Pancreas (tissue), 10 donors: ENCODE measurements around the gene LMBRD2. TPM values are rescaled to one million over a fixed set of nuclear protein-coding genes. Genes with fewer than 3 reads are reported as not detected.

Experiments
- ATAC-seq, 4 donors: fragments of 200-7000 bp; cut with Tn5 transposase; one replicate each; pipeline versions ENCODE4 v1.8.0 to v1.9.1; 2020; ENCODE audit warnings: mild to moderate bottlenecking in 4 of 4, moderate library complexity in 4 of 4
- DNase-seq, 6 donors: peaks; one replicate each; pipeline ENCODE4 v3.0.0-alpha.2; 2020
- FAIRE-seq: peaks from 2 replicates; lab custom pipeline; 2012; peaks lifted over from hg19 to GRCh38; lab: Jason Lieb, UNC
- H3K27ac ChIP-seq, 4 donors: fragments of 200-600 bp; sonication (generic); 1 replicate in 3 of 4; 2 replicates in 1 of 4; pipeline versions ENCODE4 v1.5.0 to v1.8.0; 2020
- H3K27me3 ChIP-seq, 4 donors: fragments of 200-600 bp; one replicate each; pipeline ENCODE4 v1.8.0; 2021
- H3K36me3 ChIP-seq, 3 donors: fragments of 200-600 bp; sonication (generic) in 1 of 3; one replicate each; pipeline versions ENCODE4 v1.5.0 to v1.8.0; 2020 to 2021
- H3K4me1 ChIP-seq, 3 donors: fragments of 200-600 bp; one replicate each; pipeline ENCODE4 v1.8.0; 2021
- H3K4me3 ChIP-seq, 4 donors: fragments of 200-600 bp; sonication (generic) in 2 of 4; one replicate each; pipeline versions ENCODE4 v1.5.0 to v1.8.0; 2020 to 2021
- H3K9me3 ChIP-seq, 4 donors: fragments of 200-600 bp; one replicate each; pipeline ENCODE4 v1.8.0; 2021
- WGBS, 2 donors: extraction: QIAGEN DNeasy Blood & Tissue Kit; methylation state at CpG; one replicate each; pipeline ENCODE4 v1.1.7; 2013; 5-methylcytosine and 5-hydroxymethylcytosine counted together
- intact Hi-C, 3 donors: fragments of 100-400 bp; cut with DNase I; formaldehyde crosslinking; loops; one replicate each; pipeline versions ENCODE4 v1.11.1 to v1.14.2; 2022
- polyA plus RNA-seq, 2 donors: library from polyadenylated mRNA; stranded (reverse); fragments of 200-250 nt; gene quantifications; one replicate each; pipeline ENCODE4 v1.2.3, GENCODE V29; 2013
- total RNA-seq, 6 donors: library from RNA; stranded (reverse); fragmentation: NEBNext Ultra II Directional in 4 of 6; extraction: Animal tissue kit (Norgen Biotek cat#: 25700) in 4 of 6; gene quantifications; one replicate each; pipeline versions ENCODE4 v1.2.1 to v1.2.4, GENCODE V29; 2021 to 2023
- TF ChIP-seq, protein P1 (sequence below), 4 donors: fragments of 200-600 bp; sonication (generic) in 3 of 4; IDR thresholded peaks; one replicate each; pipeline versions ENCODE4 v1.5.0 to v1.8.0; 2021; ENCODE audit warnings: antibody characterized with exemption in 4 of 4
- donor health status: healthy with polysubstance abuse.
- donor health status: DM: no; HTN: no; CAD: no; lungs with moderate emphysema.
- donor health status: DM: no; HTN: no; CAD: no.
- donor health status: control.
- donor health status: control.
- donor health status: Bipolar disorder and iron deficiency.
- donor health status: DM: yes; HTN: yes; CAD: no.
- donor health status: DM: no; HTN: no; CAD: no.
- donor health status: DM: no; HTN: no; CAD: no.
- donor health status: DM: yes; HTN: yes; CAD: no.

LMBRD2 gene
- total and polyA plus RNA-seq, 8 donors, result 1.0 to 8.3 (median 6.1) TPM

DNA sequence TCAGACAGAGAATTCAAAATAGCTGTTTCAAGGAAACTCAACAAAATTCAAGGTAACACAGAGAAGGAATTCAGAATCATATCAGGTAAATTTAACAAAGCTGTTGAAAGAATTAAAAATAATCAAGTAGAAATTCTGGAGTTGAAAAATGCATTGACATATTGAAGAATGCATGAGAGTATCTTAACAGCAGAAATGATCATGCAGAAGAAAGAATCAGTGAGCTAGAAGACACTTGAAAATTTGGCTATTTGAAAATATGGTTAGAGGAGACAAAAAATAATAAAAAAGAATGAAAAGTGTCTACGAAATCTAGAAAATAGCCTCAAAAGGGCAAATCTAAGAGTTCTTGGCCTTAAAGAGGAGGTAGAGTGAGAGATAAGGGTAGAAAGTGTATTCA, 22.9 kb downstream of the LMBRD2 start:
- Histone ChIP-seq H3K27ac (no peak overlapping the region), H3K27me3 (no peaks in the 10 kb centered on the region), H3K9me3 (no peaks in the 10 kb centered on the region), H3K36me3 (peaks cover 0 to 7% (median 0%) of the 10 kb centered on the region in 3 donors), H3K4me3 (no peak overlapping the region), H3K4me1 (no peaks in the 10 kb centered on the region)
- ATAC-seq (no peak), DNase-seq (no peak), FAIRE-seq (no peak)
- WGBS, 2 donors, result 95 to 100% methylated on average over 1 of the region's 1 CpG
- TF ChIP-seq, protein P1, sequence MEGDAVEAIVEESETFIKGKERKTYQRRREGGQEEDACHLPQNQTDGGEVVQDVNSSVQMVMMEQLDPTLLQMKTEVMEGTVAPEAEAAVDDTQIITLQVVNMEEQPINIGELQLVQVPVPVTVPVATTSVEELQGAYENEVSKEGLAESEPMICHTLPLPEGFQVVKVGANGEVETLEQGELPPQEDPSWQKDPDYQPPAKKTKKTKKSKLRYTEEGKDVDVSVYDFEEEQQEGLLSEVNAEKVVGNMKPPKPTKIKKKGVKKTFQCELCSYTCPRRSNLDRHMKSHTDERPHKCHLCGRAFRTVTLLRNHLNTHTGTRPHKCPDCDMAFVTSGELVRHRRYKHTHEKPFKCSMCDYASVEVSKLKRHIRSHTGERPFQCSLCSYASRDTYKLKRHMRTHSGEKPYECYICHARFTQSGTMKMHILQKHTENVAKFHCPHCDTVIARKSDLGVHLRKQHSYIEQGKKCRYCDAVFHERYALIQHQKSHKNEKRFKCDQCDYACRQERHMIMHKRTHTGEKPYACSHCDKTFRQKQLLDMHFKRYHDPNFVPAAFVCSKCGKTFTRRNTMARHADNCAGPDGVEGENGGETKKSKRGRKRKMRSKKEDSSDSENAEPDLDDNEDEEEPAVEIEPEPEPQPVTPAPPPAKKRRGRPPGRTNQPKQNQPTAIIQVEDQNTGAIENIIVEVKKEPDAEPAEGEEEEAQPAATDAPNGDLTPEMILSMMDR (IDR thresholded peaks at IDR 0.05), result no peak
- intact Hi-C loops, result no loop called here

DNA sequence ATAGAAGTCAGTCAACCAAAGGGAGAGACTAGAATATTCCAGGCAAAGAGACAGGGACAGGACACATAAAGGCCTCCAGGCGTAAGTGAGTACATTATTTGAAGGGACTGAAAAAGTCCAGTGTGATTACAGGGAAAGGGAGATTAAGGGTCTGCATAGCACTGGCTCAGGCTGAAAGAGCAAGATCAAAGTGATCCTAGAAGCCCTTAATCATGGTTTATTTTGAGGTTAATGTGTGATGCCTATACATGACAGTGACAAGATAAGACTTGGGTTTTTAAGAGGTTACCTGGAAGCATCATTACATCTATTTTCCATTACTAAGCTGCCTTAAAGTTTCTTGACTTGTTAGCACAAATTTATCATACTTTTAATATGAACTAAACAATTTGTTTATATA, 25.8 kb downstream of the LMBRD2 start:
- Histone ChIP-seq H3K4me3 (no peak overlapping the region), H3K27me3 (no peaks in the 10 kb centered on the region), H3K9me3 (no peaks in the 10 kb centered on the region), H3K27ac (no peak overlapping the region), H3K36me3 (peaks cover 0 to 7% (median 0%) of the 10 kb centered on the region in 3 donors), H3K4me1 (no peaks in the 10 kb centered on the region)
- FAIRE-seq (no peak), DNase-seq (no peak), ATAC-seq (no peak)
- TF ChIP-seq, protein P1 (IDR thresholded peaks at IDR 0.05), result no peak
- 94 to 95% methylated on average over 1 of the region's 1 CpG for WGBS, 2 donors
- intact Hi-C loops, result no loop called here

DNA sequence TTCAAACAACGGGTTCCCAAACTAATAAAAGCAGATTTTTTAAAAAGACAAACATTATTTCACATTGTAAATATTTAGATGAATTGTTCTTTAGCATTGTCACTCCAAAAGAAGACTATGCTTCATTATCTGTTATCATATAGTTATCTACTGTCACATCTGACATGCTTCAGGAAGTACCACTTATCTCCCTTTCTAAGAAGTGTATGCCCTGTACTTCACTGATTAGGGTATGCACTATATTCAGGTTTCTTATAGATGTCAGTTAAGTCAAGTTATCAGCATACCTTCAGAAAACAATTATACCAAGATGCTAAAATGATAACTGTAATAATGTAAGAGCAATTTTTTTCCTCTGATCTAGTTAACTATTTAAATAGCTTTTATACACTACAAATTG, 40.4 kb downstream of the LMBRD2 start:
- Histone ChIP-seq H3K27me3 (no peaks in the 10 kb centered on the region), H3K27ac (no peak overlapping the region), H3K4me3 (no peak overlapping the region), H3K36me3 (peaks cover 0 to 7% (median 0%) of the 10 kb centered on the region in 3 donors), H3K4me1 (no peaks in the 10 kb centered on the region), H3K9me3 (no peaks in the 10 kb centered on the region)
- no peak for ATAC-seq
- DNase-seq, result no peak
- WGBS, 2 donors, result 87 to 91% methylated on average over 1 of the region's 1 CpG
- intact Hi-C loops, result no loop called here
- TF ChIP-seq, protein P1 (IDR thresholded peaks at IDR 0.05), result no peak
- no peak for FAIRE-seq

DNA sequence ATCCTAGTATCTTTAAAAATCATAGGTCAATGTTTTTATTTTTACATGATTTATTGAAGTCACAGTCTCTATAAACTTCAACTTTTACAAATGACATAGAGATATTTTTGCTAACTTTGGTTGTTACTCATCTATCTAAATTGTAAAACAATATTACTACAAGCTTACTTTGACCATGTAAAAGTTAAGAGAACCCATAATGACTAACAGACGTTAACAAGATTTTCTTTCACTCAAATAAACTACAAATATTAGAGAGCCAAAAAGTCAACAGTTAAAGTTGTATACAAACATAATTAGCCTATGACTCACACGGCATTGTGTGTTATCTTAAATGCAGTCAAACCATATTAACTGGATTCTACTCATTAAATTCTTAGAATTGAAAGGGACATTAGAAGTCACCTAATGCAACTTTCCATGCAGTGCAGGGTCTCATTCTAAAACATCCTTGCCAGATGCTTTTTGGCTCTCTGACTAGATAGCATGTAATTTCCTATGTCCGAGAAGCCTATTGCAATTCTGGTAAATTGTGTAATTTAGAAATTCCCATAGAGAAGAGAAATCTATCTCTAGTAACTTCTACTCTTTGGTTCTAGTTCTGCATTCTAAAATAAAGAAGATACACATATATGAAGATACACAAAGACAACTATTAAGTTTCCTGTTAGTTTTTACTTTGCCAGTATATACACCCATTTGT, 42.8 kb downstream of the LMBRD2 start:
- Histone ChIP-seq H3K36me3 (peaks cover 0 to 11% (median 0%) of the 10 kb centered on the region in 3 donors), H3K27ac (no peak overlapping the region), H3K4me1 (no peaks in the 10 kb centered on the region), H3K27me3 (no peaks in the 10 kb centered on the region), H3K9me3 (no peaks in the 10 kb centered on the region), H3K4me3 (no peak overlapping the region)
- 59 to 63% methylated on average over 3 of the region's 3 CpGs for WGBS, 2 donors
- ATAC-seq (no peak), FAIRE-seq (peak; percentile 57), DNase-seq (no peak)
- TF ChIP-seq, protein P1 (IDR thresholded peaks at IDR 0.05), result no peak
- intact Hi-C loops, result no loop called here

DNA sequence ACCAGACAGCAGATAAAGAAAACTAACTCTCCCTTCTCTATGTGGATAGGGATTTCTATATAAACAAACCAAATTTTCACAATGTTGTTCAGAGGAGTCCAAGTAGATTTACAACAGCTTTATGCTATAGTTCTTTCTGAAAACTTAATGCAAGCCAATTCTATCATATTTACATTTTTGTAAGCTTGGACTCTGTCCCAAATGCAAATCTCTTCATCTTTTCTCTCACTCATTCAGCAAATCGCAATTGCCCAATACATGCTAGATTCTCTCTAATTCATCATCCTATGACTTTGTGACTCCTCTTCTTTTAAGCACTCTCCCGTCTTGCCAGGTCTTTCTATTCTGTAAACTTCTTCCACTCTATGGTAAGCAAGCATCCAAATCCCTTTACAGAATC, 45.9 kb downstream of the LMBRD2 start:
- no peak for FAIRE-seq
- H3K9me3 ChIP-seq, result no peaks in the 10 kb centered on the region
- no peaks in the 10 kb centered on the region for H3K4me1 ChIP-seq
- no peak overlapping the region for H3K4me3 ChIP-seq
- TF ChIP-seq, protein P1 (IDR thresholded peaks at IDR 0.05), result no peak
- H3K27ac ChIP-seq, result no peak overlapping the region
- DNase-seq, result no peak
- H3K27me3 ChIP-seq, result no peaks in the 10 kb centered on the region
- peaks cover 0 to 18% (median 0%) of the 10 kb centered on the region in 3 donors for H3K36me3 ChIP-seq
- 75 to 87% methylated on average over 2 of the region's 2 CpGs for WGBS, 2 donors
- ATAC-seq, result no peak
- intact Hi-C loops, result no loop called here
